HL-60 (cell line): Measurements from ENCODE around the gene MYBPC2.

Source experiments
- POLR2AphosphoS5 ChIP-seq: IDR thresholded peaks from 2 replicates; pipeline ENCODE4 v1.6.1; 2012; ENCODE audit warnings: low read depth
- TF ChIP-seq, protein P1 (sequence below): IDR thresholded peaks from one replicate; pipeline ENCODE4 v1.5.1; 2011; ENCODE audit warnings: low read length, control low read depth, inconsistent platforms; ENCODE audit not compliant: insufficient read depth

DNA sequence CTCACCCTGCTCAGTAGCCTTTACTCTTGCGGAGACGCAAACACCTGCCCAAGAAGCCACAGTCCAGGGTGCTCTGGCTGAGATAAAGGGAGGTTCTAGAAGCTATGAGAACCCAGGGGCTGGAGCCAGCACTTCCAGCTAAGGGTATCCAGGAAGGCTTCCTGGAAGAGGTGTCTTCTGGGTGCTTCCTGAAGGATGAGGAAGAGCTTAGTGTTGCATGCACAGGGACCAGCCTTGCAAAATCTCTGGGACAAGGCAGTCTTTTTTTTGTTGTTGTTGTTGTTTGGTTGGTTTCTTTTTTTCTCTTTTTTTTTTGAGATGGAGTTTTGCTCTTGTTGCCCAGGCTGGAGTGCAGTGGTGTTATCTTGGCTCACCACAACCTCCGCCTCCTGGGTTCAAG, 20.6 kb downstream of the MYBPC2 start:
- TF ChIP-seq, protein P1, sequence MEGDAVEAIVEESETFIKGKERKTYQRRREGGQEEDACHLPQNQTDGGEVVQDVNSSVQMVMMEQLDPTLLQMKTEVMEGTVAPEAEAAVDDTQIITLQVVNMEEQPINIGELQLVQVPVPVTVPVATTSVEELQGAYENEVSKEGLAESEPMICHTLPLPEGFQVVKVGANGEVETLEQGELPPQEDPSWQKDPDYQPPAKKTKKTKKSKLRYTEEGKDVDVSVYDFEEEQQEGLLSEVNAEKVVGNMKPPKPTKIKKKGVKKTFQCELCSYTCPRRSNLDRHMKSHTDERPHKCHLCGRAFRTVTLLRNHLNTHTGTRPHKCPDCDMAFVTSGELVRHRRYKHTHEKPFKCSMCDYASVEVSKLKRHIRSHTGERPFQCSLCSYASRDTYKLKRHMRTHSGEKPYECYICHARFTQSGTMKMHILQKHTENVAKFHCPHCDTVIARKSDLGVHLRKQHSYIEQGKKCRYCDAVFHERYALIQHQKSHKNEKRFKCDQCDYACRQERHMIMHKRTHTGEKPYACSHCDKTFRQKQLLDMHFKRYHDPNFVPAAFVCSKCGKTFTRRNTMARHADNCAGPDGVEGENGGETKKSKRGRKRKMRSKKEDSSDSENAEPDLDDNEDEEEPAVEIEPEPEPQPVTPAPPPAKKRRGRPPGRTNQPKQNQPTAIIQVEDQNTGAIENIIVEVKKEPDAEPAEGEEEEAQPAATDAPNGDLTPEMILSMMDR, result no peak
- TF ChIP-seq POLR2AphosphoS5, result no peak
